DMS53 (cell line): ENCODE measurements around the gene OR10G8.
"Not testable (repeated sequence)": the region's sequence is repeated elsewhere in the genome, so short reads cannot be mapped to it uniquely, and the experiment has no call there.

Experiments
- DNase-seq: peaks from one replicate; lab custom pipeline; 2025; lab: John Stamatoyannopoulos, UW

The OR10G8 gene, protein sequence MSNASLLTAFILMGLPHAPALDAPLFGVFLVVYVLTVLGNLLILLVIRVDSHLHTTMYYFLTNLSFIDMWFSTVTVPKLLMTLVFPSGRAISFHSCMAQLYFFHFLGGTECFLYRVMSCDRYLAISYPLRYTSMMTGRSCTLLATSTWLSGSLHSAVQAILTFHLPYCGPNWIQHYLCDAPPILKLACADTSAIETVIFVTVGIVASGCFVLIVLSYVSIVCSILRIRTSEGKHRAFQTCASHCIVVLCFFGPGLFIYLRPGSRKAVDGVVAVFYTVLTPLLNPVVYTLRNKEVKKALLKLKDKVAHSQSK

GRCh38 chr11:124026498-124026897 lies at the start of gene OR10G8:
TSS of gene OR10G8 (plus strand) at chr11:124026798. CDS start at chr11:124029623, 2,825 bp downstream.
- no peak for DNase-seq

DNA sequence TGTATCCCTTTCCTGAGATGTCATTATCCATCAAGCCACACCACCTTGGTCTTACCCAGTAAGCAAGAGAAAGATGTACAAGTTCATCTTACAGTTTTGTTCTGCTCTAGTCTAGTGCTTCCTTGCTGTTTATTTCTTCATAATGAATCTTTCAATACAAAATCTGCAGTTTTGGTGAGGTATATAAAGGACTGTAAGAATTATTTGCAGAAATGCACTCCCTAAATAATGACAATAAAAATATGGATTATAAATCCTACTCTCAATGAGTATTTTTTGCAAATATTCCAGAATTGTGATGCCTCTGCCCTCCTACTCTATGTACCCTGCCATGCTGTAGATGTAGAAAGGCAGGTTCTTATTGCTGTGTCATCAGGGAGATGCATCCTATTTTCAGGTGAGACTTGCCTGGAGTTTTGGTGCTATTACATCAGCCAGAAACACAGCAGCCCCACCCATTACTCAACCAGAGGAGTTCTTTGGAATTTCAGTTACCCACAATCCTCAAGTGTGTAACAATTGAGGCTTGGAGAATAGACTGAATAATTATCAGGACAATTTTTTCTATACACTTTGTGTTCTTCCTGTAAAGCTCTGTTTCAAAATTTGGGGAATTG lies 48.8 kb upstream of the OR10G8 start, which contains the start of gene OR10S1:
Gene OR10S1 (minus strand): TSS at position 51 of the 617 bp plus-strand sequence. CDS start 117 bp downstream, outside the sequence.
- peak; percentile 26 for DNase-seq

- no peak for DNase-seq
Observed at GRCh38 chr11:123979311-123979710, 47.3 kb upstream of the OR10G8 start.

DNA sequence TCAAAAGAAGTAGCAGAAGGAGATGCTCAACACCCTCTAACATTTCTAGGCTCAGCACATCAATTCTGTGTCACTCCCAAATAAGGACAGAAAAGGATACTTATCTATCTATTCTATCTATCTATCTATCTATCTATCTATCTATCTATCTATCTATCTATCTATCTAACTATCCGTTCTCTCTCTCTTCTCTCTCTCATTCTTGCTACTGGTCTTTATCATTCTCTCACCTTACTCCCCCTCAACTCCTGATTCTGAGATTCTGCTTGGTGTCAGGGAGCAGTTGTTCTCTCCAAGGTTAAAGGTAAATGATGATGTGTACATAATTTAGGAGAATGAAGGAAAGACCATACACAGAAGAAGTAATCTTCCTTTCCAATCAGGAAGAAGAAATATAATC lies 31.5 kb upstream of the OR10G8 start, which contains the start of gene OR10G6:
Gene OR10G6 (minus strand): TSS at position 43 of the 400 bp plus-strand sequence. CDS start 0 bp downstream, at position 43.
- no peak for DNase-seq

GRCh38 chr11:124012697-124013096 lies 13.9 kb upstream of the OR10G8 start, which contains the start of gene OR10G4:
TSS of gene OR10G4 (plus strand) at chr11:124012997. CDS start at chr11:124015575, 2,578 bp downstream.
- no peak for DNase-seq

DNA sequence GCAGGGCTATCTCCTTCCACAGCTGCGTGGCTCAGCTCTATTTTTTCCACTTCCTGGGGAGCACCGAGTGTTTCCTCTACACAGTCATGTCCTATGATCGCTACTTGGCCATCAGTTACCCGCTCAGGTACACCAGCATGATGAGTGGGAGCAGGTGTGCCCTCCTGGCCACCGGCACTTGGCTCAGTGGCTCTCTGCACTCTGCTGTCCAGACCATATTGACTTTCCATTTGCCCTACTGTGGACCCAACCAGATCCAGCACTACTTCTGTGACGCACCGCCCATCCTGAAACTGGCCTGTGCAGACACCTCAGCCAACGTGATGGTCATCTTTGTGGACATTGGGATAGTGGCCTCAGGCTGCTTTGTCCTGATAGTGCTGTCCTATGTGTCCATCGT lies 10.8 kb upstream of the OR10G8 start:
- DNase-seq, result not testable (repeated sequence)

GRCh38 chr11:124036666-124037065 lies 10.1 kb downstream of the OR10G8 start:
- no peak for DNase-seq

- DNase-seq, result no peak
Observed at GRCh38 chr11:124039557-124039956, 13.0 kb downstream of the OR10G8 start.

GRCh38 chr11:124041254-124041653 lies 14.7 kb downstream of the OR10G8 start, which contains the start of gene OR10G7:
TSS of gene OR10G7 (minus strand) at chr11:124041325. CDS start at chr11:124039001, 2,324 bp downstream.
- DNase-seq, result no peak

GRCh38 chr11:124043420-124043819 lies 16.8 kb downstream of the OR10G8 start:
- DNase-seq, result no peak

GRCh38 chr11:124050748-124051147 lies 24.1 kb downstream of the OR10G8 start:
- DNase-seq, result no peak

- no peak for DNase-seq
Observed at GRCh38 chr11:124052966-124053365, 26.4 kb downstream of the OR10G8 start.

GRCh38 chr11:124068601-124069110 lies 42.1 kb downstream of the OR10G8 start:
- no peak for DNase-seq

- DNase-seq, result peak; percentile 87
Observed at GRCh38 chr11:124069429-124070401, 43.1 kb downstream of the OR10G8 start.

GRCh38 chr11:124070915-124071622 lies 44.5 kb downstream of the OR10G8 start:
- DNase-seq, result peak; percentile 80

DNA sequence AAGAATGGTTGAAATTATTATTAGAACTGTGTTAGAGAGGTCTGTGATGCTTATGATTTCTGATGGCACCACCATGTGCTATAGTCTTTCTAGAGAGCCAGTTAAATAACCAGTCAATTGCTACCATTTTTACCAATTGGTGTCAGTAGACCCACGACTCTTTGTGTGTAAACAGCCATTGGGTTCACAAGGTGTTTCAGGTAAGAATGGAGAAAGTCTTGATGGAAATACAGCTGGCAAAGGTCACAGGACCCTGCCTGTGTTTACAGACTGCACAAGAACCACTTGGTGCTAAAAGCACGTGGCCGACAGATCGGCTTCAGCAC lies 45.0 kb downstream of the OR10G8 start:
- peak; percentile 80 for DNase-seq

DNA sequence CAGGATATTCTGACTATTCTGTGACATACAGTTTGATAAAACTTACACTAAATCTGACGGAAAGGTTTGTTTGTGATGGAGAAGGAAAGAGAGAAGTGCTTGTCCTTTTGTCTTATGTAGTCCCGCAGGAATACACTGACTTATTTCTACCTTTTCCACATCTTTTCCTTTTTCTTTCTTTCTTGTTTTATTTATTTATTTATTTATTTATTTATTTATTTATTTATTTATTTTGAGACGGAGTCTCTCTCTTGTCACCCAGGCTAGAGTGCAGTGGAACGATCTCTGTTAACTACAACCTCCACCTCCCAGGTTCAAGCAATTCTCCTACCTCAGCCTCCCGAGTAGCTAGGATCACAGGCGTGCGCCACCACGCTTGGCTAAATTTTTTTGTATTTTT lies 45.5 kb downstream of the OR10G8 start:
- peak; percentile 42 for DNase-seq

DNA sequence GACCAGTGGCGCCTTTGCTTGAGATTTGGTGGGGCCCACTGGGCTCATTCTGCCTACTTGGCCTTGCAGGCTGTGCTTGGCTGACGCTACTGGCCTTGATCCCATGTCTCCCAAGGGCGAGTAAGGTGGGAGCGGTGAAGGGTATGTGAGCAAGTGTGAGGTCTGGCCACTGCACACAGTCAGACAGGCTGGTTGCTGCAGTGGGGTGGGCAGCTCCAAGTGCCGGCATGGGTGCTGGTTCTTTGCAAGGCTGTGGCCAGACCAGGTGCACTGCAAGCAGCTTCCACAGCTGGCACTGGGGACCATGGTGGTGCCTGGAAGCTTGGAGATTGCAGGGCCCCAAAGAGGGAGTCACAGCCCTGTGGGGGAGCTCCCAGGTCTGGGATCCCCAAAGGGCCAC lies 48.0 kb downstream of the OR10G8 start:
- no peak for DNase-seq

DNA sequence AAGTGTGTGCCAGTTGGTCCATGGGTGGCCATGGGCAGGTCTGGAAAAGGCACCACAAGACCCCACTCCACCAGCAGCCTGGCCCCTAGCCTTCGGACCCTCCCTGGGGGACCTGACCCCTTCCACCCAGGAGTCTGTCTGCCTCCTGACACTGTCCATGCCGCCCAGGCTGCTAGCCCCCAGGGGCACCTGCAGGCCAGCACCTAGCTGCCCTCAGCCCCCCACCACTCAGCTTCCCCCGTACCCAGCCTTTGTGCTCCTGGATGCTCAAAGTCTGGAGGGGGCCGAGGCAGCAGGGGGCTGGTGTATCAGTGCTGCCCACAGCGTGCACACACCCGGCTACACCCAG lies 48.9 kb downstream of the OR10G8 start:
- DNase-seq, result no peak

DNA sequence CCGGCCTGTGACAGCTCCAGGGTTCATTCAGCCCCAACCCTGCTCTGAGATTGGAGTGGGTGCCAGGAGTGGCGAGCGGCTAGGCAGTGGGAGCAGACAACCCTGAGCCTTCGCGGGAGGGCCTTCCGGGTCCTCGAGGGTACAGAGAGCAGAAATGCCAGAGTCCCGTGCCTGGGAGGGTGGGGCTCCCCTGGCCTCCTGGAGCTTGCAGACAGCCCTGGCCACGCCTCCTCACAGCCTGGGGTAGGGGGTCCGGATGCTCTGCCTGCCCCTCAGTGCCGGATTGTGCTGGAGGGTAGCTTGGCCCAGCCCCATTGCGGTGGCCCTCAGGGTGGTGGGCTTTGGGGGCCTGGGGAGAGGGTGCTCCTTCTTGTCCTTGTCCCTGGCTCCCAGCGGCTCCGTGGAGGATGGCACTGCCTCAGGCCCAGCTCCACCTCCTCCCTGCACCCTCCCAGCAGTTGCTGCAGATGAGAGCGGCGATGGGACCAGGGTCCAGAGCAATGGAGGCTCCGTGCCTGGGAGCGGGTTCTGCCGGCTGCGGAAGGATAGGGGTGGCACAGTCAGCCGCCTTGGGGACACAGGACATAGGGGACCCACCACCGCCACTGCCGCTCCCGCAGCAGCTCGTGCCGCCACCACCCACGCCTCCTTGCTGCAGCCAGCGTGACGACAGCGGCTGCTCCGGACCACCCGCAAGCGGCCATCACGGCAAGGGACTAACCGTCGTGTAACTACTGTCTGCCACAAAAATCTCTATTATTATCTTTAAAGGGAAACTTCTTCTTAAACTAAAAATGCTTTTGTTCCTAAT lies 49.4 kb downstream of the OR10G8 start:
- DNase-seq, result peak; percentile 53
